GM12878 (cell line): ENCODE results near the gene ANGPTL4.

ENCODE experiments used
- BCLAF1 ChIP-seq: fragments of 450-650 bp; IDR thresholded peaks from 2 replicates; pipeline ENCODE4 v1.6.1; 2017; ENCODE audit warnings: antibody characterized with exemption, mild to moderate bottlenecking, moderate library complexity
- CREB1 ChIP-seq: IDR thresholded peaks from 2 replicates; pipeline ENCODE4 v1.6.1; 2012; ENCODE audit warnings: low read depth, mild to moderate bottlenecking, inconsistent platforms
- CTCF ChIP-seq, 3 experiments: IDR thresholded peaks in 2 of 3; conservative IDR thresholded peaks in 1 of 3; 2 replicates each; pipeline ENCODE4 v1.5.1; 2011; ENCODE audit warnings: low read depth in 3 of 3, low read length in 3 of 3, mild to moderate bottlenecking in 3 of 3, control low read depth in 2 of 3, moderate library complexity in 2 of 3, inconsistent platforms in 1 of 3, mixed read lengths in 1 of 3; ENCODE audit not compliant: control insufficient read depth in 2 of 3, insufficient read depth in 1 of 3; ENCODE audit errors: extremely low read depth in 1 of 3
- EGR1 ChIP-seq, 2 experiments: IDR thresholded peaks; 1 replicate in 1 of 2; 2 replicates in 1 of 2; pipeline ENCODE4 v1.6.1; 2011 to 2012; ENCODE audit warnings: low read depth in 2 of 2, low read length in 2 of 2, borderline replicate concordance in 1 of 2, mild to moderate bottlenecking in 1 of 2, moderate library complexity in 1 of 2
- IRF3 ChIP-seq: fragments of 450-650 bp; IDR thresholded peaks from 2 replicates; pipeline ENCODE4 v1.6.1; 2014; ENCODE audit warnings: mild to moderate bottlenecking
- KAT2A ChIP-seq: conservative IDR thresholded peaks from 2 replicates; pipeline ENCODE4 v1.6.1; 2011; ENCODE audit warnings: low read depth, low read length; ENCODE audit not compliant: control insufficient read depth
- NRF1 ChIP-seq: conservative IDR thresholded peaks from 2 replicates; pipeline ENCODE4 v1.6.1; 2011; ENCODE audit warnings: mild to moderate bottlenecking, low read depth, low read length, improper control_type of control experiment
- POLR2AphosphoS5 ChIP-seq: IDR thresholded peaks from 2 replicates; pipeline ENCODE4 v1.6.1; 2011; ENCODE audit warnings: mild to moderate bottlenecking, low read length, inconsistent platforms
- YY1 ChIP-seq: IDR thresholded peaks from 2 replicates; pipeline ENCODE4 v1.6.1; 2011; ENCODE audit warnings: low read depth, mild to moderate bottlenecking, low read length

- TF ChIP-seq POLR2AphosphoS5 (no peak), CTCF (IDR thresholded peaks at IDR 0.05 in 2 of 3, conservative IDR thresholded peaks at IDR 0.05 in 1 of 3; ENCODE audit: control insufficient read depth in 2 of 3, extremely low read depth in 1 of 3, insufficient read depth in 1 of 3, low read depth in 3 of 3, low read length in 3 of 3) (no peak), YY1 (no peak), NRF1 (no peak), IRF3 (no peak), EGR1 (IDR thresholded peaks at IDR 0.05; ENCODE audit: borderline replicate concordance in 1 of 2, low read depth in 2 of 2, low read length in 2 of 2) (no peak), CREB1 (no peak), BCLAF1 (no peak), KAT2A (no peak)
These were observed 6.9 kb upstream of the ANGPTL4 start for GRCh38 chr19:8357007-8357521.
